H1 (cell line): ENCODE measurements around the gene GALNT12. TPM values are rescaled to one million over a fixed set of nuclear protein-coding genes. Genes with fewer than 3 reads are reported as not detected.

Experiments used
- EGR1 ChIP-seq: IDR thresholded peaks from 2 replicates; pipeline ENCODE4 v1.6.1; 2011; ENCODE audit warnings: low read depth, low read length, borderline replicate concordance
- SP2 ChIP-seq: IDR thresholded peaks from 2 replicates; pipeline ENCODE4 v1.6.1; 2012; ENCODE audit warnings: mild to moderate bottlenecking, low read length, inconsistent platforms
- polyA plus RNA-seq, 7 experiments: library from polyadenylated mRNA; depleted of rRNA in 3 of 7; stranded (reverse) in 5 of 7; unstranded in 2 of 7; fragments of >200 nt in 5 of 7; fragments of 200-250 nt in 2 of 7; gene quantifications; 1 replicate in 5 of 7; 2 replicates in 1 of 7; 4 replicates in 1 of 7; pipeline versions ENCODE4 v1.2.1 to v1.2.3, GENCODE V29; 2011 to 2013; ENCODE audit warnings: missing spikeins in 2 of 7, mixed read lengths in 2 of 7
- total RNA-seq: library from RNA; stranded (reverse); fragmentation: NEBNext Ultra II Directional; extraction: Animal tissue kit (Norgen Biotek cat#: 25700); gene quantifications from 2 replicates; pipeline ENCODE4 v1.2.1, GENCODE V29; 2021

GALNT12 gene
- total and polyA plus RNA-seq, 2 of the 8 experiments (the other 6 are each of a cell fraction or from before 2014, with no cell fraction given): 16.2 to 19.6 TPM

- TF ChIP-seq SP2 (no peak), EGR1 (no peak)
These were observed 79.3 kb downstream of the GALNT12 start (continued) for GRCh38 chr9:98886691-98887229.
